ENCODE measurements around the gene BCL2L12. TPM values are rescaled to one million over a fixed set of nuclear protein-coding genes. Genes with fewer than 3 reads are reported as not detected.

Gene BCL2L12
- polyA plus RNA-seq, 1 of the 3 experiments (the other 2 are of a cell fraction), result 27.9 TPM

DNA sequence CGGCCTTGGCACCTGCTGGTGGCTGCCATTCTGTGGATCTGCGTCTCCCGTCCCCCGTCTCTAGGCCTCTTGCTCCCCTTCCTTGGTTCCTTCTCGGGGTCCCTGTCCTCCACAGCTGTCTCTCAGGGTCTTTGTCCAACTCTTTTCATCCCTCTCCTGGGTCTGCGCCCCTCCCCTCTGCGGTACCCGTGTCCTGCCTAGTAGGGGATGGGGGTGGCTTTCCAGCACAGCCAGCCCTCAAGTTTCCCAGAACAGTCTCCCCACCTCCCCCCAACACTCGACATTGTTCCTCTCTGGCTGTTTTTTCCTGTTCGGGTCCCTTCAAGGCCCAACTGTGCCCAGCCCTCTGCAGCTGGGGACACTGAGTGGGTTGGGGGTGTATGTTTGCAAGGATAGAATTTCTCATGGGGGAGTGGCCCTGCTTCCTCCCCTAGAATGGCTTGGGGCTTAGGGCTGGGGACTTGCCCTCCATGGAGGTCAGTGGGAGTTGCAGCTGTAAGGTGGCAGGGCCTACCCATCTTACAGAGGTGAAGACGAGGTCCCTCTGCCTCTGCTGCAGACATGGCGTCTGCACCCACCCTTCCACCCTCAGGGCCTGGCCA, 22.9 kb downstream of the BCL2L12 start:
- 86% methylated on average over 10 of the region's 12 CpGs for WGBS (ENCODE audit: low lambda C conversion rate)
- no peak overlapping the region for H3K4me2 ChIP-seq
- H4K20me1 ChIP-seq (ENCODE audit: insufficient read depth), result peaks cover 10% of the 10 kb centered on the region; the same call in 1 of the 2 replicates
- no peak overlapping the region for H3K4me3 ChIP-seq (ENCODE audit: low read depth in 2 of 2, low read length in 1 of 2)
- TF ChIP-seq, protein P1, sequence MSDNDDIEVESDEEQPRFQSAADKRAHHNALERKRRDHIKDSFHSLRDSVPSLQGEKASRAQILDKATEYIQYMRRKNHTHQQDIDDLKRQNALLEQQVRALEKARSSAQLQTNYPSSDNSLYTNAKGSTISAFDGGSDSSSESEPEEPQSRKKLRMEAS (IDR thresholded peaks at IDR 0.05; ENCODE audit: low read depth), result no peak
- TF ChIP-seq ELF1 (IDR thresholded peaks at IDR 0.05) (no peak), NRF1 (IDR thresholded peaks at IDR 0.05; ENCODE audit: low read depth, low read length) (no peak), EZH2phosphoT487 (IDR thresholded peaks at IDR 0.05; ENCODE audit: borderline replicate concordance, low read depth) (no peak), RAD21 (IDR thresholded peaks at IDR 0.05; ENCODE audit: low read length) (no peak), TCF12 (IDR thresholded peaks at IDR 0.05) (no peak), TEAD4 (IDR thresholded peaks at IDR 0.05; ENCODE audit: borderline replicate concordance, insufficient read depth) (no peak)
- TF ChIP-seq, protein P2, sequence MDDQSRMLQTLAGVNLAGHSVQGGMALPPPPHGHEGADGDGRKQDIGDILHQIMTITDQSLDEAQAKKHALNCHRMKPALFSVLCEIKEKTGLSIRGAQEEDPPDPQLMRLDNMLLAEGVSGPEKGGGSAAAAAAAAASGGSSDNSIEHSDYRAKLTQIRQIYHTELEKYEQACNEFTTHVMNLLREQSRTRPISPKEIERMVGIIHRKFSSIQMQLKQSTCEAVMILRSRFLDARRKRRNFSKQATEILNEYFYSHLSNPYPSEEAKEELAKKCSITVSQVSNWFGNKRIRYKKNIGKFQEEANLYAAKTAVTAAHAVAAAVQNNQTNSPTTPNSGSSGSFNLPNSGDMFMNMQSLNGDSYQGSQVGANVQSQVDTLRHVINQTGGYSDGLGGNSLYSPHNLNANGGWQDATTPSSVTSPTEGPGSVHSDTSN (IDR thresholded peaks at IDR 0.05), result no peak
- H3K27ac ChIP-seq (ENCODE audit: low read depth in 2 of 2, low read length in 1 of 2), result no peak overlapping the region; a peak in 1 of 4 replicates
- no peaks in the 10 kb centered on the region for H3K9me3 ChIP-seq
- ChIA-PET POLR2A (interaction anchor here (1.2 to 1.5 kb wide), 2 partner anchors 10 to 162 kb away, joined by 4 read pairs; partner anchors contain the start of gene PTOV1), CTCF (interaction anchor here (0.8 to 8.0 kb wide), 6 partner anchors 7 to 161 kb away, joined by 3 to 75 read pairs (median 18); partner anchors contain the start of gene PRMT1)
- H3K9ac ChIP-seq, result no peak overlapping the region
- H3F3A ChIP-seq (replicated peaks; ENCODE audit: insufficient read depth), result peaks cover 18% of the 10 kb centered on the region
- peaks cover 17 to 47% of the 10 kb centered on the region in 2 experiments for H3K36me3 ChIP-seq (replicated peaks in 1 of 2; ENCODE audit: control insufficient read depth in 1 of 2, insufficient read depth in 2 of 2, low read length in 1 of 2)
- H3K79me2 ChIP-seq (ENCODE audit: insufficient read depth), result peaks cover 24% of the 10 kb centered on the region
- H3K27me3 ChIP-seq (ENCODE audit: insufficient read depth), result no peaks in the 10 kb centered on the region
- no peaks in the 10 kb centered on the region for H3K9me2 ChIP-seq
- peaks cover 6 to 28% of the 10 kb centered on the region in 2 experiments; a peak in 2 of 4 replicates for H3K4me1 ChIP-seq (ENCODE audit: control insufficient read depth in 1 of 2, insufficient read depth in 2 of 2, low read depth in 1 of 2, low read length in 1 of 2)
- no peak overlapping the region for H2AFZ ChIP-seq (ENCODE audit: low read depth)
- no peak for DNase-seq

DNA sequence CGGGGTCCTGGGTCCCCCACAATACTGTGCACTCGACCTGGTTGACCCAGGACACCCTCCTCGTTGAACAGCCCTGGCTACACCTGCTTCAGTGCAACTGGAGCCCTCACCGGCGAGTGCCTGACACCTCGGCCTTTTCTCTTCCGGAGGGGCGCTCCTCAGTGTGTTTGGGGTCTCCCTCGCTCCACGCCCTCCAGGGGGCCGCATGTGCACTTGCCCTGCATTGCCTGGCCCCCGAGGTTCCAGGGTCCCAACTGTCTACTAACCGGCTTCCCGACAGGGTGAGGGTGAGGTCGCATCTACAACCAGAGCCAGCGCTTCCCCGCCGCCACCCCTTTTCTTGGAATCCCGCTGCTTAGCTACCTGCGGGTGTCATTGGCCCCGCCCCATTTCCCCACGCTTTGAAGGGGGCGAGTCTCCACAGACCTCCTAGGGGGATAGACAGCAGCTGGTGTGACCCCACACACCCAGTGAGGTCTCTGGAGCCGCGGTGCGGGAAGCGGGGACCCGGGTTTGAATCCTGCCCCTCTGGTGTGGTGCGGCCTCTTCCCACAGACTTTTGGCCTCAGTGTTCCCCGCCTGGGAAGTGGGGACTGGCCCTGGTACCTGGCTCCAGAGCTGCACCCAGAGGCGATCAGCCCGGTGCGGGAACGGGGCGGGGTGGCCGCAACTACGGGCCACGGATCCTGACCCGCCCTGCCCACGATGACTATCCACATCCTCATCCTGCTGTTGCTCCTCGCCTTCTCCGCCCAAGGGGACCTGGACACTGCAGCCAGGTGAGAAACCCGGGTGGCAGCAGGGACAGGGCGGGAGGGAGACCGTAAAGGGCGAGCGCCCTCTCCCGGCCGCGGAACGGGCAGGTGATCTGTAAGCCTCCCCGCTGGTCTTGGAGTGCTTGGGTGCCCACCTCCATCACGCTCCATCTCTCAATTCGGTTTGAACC, 23.7 kb downstream of the BCL2L12 start, which contains the start of gene ADM5:
Gene ADM5 (plus strand): TSS at position 462 of the 946 bp plus-strand sequence. CDS start 244 bp downstream, at position 706.
- ChIA-PET POLR2A (interaction anchor here (1.2 to 3.2 kb wide), 3 partner anchors 11 to 23 kb away, joined by 4 to 11 read pairs (median 6); partner anchors contain the start of gene PRMT1), CTCF (interaction anchor here (0.7 to 8.0 kb wide), 12 partner anchors 8 to 162 kb away, joined by 3 to 75 read pairs (median 4); partner anchors contain the start of genes BCL2L12, IRF3 and PRMT1)
- peak within 1 kb of the TSS; percentile 95 for H3K4me2 ChIP-seq
- peaks cover 17 to 39% of the 10 kb centered on the region in 2 experiments for H3K36me3 ChIP-seq (replicated peaks in 1 of 2; ENCODE audit: control insufficient read depth in 1 of 2, insufficient read depth in 2 of 2, low read length in 1 of 2)
- peak within 1 kb of the TSS; percentile 60 to 95 for H3K27ac ChIP-seq (ENCODE audit: low read depth in 2 of 2, low read length in 1 of 2)
- no peaks in the 10 kb centered on the region for H3K9me2 ChIP-seq
- 0 out of 2 replicates have a peak, but pooled peaks cover 4% of the 10 kb centered on the region for H4K20me1 ChIP-seq (ENCODE audit: insufficient read depth)
- peak; percentile 82 for DNase-seq
- peaks cover 27% of the 10 kb centered on the region for H3K79me2 ChIP-seq (ENCODE audit: insufficient read depth)
- H3K9ac ChIP-seq, result peak within 1 kb of the TSS; percentile 71; the same call in 1 of the 2 replicates
- 61% methylated on average over 22 of the region's 54 CpGs for WGBS (ENCODE audit: low lambda C conversion rate)
- no peaks in the 10 kb centered on the region for H3K27me3 ChIP-seq (ENCODE audit: insufficient read depth)
- H3K4me1 ChIP-seq (ENCODE audit: control insufficient read depth in 1 of 2, insufficient read depth in 2 of 2, low read depth in 1 of 2, low read length in 1 of 2), result peaks cover 6 to 28% of the 10 kb centered on the region in 2 experiments; a peak in 2 of 4 replicates
- H3K9me3 ChIP-seq, result no peaks in the 10 kb centered on the region
- TF ChIP-seq CHD2 (IDR thresholded peaks at IDR 0.05; ENCODE audit: low read length, partially characterized antibody) (peak; percentile 16), POLR2AphosphoS5 (IDR thresholded peaks at IDR 0.05; ENCODE audit: low read depth, low read length) (peak; percentile 12; the same call in 1 of the 2 replicates), RAD21 (IDR thresholded peaks at IDR 0.05; ENCODE audit: low read length) (peak; percentile 51), SIN3A (IDR thresholded peaks at IDR 0.05; ENCODE audit: borderline replicate concordance, low read depth, low read length) (no peak; the same call in 1 of the 2 replicates), JUND (IDR thresholded peaks at IDR 0.05) (no peak), SMC3 (IDR thresholded peaks at IDR 0.05; ENCODE audit: low read depth, low read length) (0 out of 2 replicates have a peak, but pooled peaks have one; percentile 23), MXI1 (IDR thresholded peaks at IDR 0.05; ENCODE audit: low read depth, low read length) (peak; percentile 53; the same call in 1 of the 2 replicates)
- TF ChIP-seq, protein P3, sequence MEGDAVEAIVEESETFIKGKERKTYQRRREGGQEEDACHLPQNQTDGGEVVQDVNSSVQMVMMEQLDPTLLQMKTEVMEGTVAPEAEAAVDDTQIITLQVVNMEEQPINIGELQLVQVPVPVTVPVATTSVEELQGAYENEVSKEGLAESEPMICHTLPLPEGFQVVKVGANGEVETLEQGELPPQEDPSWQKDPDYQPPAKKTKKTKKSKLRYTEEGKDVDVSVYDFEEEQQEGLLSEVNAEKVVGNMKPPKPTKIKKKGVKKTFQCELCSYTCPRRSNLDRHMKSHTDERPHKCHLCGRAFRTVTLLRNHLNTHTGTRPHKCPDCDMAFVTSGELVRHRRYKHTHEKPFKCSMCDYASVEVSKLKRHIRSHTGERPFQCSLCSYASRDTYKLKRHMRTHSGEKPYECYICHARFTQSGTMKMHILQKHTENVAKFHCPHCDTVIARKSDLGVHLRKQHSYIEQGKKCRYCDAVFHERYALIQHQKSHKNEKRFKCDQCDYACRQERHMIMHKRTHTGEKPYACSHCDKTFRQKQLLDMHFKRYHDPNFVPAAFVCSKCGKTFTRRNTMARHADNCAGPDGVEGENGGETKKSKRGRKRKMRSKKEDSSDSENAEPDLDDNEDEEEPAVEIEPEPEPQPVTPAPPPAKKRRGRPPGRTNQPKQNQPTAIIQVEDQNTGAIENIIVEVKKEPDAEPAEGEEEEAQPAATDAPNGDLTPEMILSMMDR (IDR thresholded peaks at IDR 0.05), result peak; percentile 76
- TF ChIP-seq, protein P1 (IDR thresholded peaks at IDR 0.05; ENCODE audit: low read depth), result peak; percentile 33; the same call in 1 of the 2 replicates
- peak within 1 kb of the TSS; percentile 81; the same call in 1 of the 2 replicates for H2AFZ ChIP-seq (ENCODE audit: low read depth)
- H3K4me3 ChIP-seq (ENCODE audit: low read depth in 2 of 2, low read length in 1 of 2), result peak within 1 kb of the TSS; percentile 77 to 81
- peaks cover 15% of the 10 kb centered on the region for H3F3A ChIP-seq (replicated peaks; ENCODE audit: insufficient read depth)
